SK-MEL-5 (cell line): ENCODE results near the gene UBE2I. TPM values are rescaled to one million over a fixed set of nuclear protein-coding genes. Genes with fewer than 3 reads are reported as not detected.

Experiments used
- DNase-seq: peaks from one replicate; pipeline ENCODE4 v3.0.0-alpha.2; 2016; ENCODE audit warnings: low read depth, low spot score
- in situ Hi-C: cut with HindIII; loops from 2 replicates; pipeline ENCODE4 v1.10.0; 2016; ENCODE audit warnings: low sequenced_read_pairs, high pct_unique_total_duplicates, low pct_unique_long_range_greater_than_20kb
- total RNA-seq: library from RNA; depleted of rRNA; stranded (reverse); fragments of >200 nt; shearing (Covaris generic); gene quantifications from 2 replicates; pipeline ENCODE4 v1.2.3, GENCODE V29; 2014

UBE2I gene
- total RNA-seq, 1 experiment from 2014 or later, result 55.2 TPM

- peak; percentile 24 for DNase-seq
- in situ Hi-C loops, result no loop called here
Observed at GRCh38 chr16:1331712-1332617, 22.5 kb downstream of the UBE2I start.

GRCh38 chr16:1332618-1333148 is 23.2 kb downstream of the UBE2I start:
- no peak for DNase-seq

GRCh38 chr16:1333149-1333812 is 23.8 kb downstream of the UBE2I start, which contains the start of gene BAIAP3:
TSS of gene BAIAP3 (plus strand) at chr16:1333645. CDS start at chr16:1338550, 4,905 bp downstream.
- DNase-seq, result peak; percentile 28
- in situ Hi-C loops, result no loop called here

More at GRCh38 chr16:1332618-1333148, 23.2 kb downstream of the UBE2I start:
- in situ Hi-C loops, result no loop called here

GRCh38 chr16:1333854-1334700 is 24.6 kb downstream of the UBE2I start:
- in situ Hi-C loops, result no loop called here
- no peak for DNase-seq

GRCh38 chr16:1334739-1335138 is 25.3 kb downstream of the UBE2I start:
- no peak for DNase-seq
- in situ Hi-C loops, result no loop called here

- no peak for DNase-seq
- in situ Hi-C loops, result no loop called here
Observed at GRCh38 chr16:1335211-1335971, 26.0 kb downstream of the UBE2I start.

- DNase-seq, result no peak
- in situ Hi-C loops, result no loop called here
Observed at GRCh38 chr16:1335996-1336395, 26.6 kb downstream of the UBE2I start.

- DNase-seq, result no peak
- in situ Hi-C loops, result no loop called here
Observed at GRCh38 chr16:1336619-1337018, 27.2 kb downstream of the UBE2I start.

- in situ Hi-C loops, result no loop called here
- DNase-seq, result no peak
Observed at GRCh38 chr16:1337486-1337885, 28.1 kb downstream of the UBE2I start.

GRCh38 chr16:1338119-1338730 is 28.8 kb downstream of the UBE2I start:
- peak; percentile 37 for DNase-seq

GRCh38 chr16:1338855-1339675 is 29.6 kb downstream of the UBE2I start:
- in situ Hi-C loops, result no loop called here
- DNase-seq, result no peak

More at GRCh38 chr16:1338119-1338730, 28.8 kb downstream of the UBE2I start:
- in situ Hi-C loops, result no loop called here

GRCh38 chr16:1340730-1341494 is 31.5 kb downstream of the UBE2I start:
- in situ Hi-C loops, result no loop called here
- DNase-seq, result no peak

- in situ Hi-C loops, result no loop called here
- DNase-seq, result no peak
Observed at GRCh38 chr16:1341495-1342420, 32.3 kb downstream of the UBE2I start.
